MM.1S (cell line): ENCODE results near the gene SLC24A3.

Source experiments
- EZH2phosphoT487 ChIP-seq: fragments of 300-600 bp; sonication (generic); IDR thresholded peaks from 2 replicates; pipeline ENCODE4 v1.6.1; 2018; ENCODE audit warnings: antibody characterized with exemption, low read length
- TF ChIP-seq, protein P1 (sequence below): fragments of 300-600 bp; sonication (generic); IDR thresholded peaks from 2 replicates; pipeline ENCODE4 v1.5.1; 2016; ENCODE audit warnings: antibody characterized with exemption, low read length, mixed read lengths

DNA sequence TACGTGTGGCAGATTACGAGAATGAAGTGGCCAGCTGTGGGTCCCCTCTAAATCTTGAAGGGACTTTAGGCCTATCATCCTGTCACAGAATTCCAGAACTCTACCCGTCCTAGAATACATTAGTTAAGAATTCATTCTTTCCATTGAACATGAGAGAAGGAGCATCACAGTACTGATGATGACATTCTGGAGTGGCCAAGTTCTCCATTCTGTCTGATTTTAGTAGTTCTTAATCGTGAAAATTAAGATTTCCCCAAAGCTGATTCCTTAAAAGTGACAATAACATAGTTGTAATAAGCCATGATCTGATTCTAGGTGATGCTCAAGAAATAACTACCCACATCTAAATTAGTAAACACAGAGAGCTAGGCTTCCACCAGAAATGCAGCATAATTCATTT is 510.6 kb downstream of the SLC24A3 start:
- TF ChIP-seq, protein P1, sequence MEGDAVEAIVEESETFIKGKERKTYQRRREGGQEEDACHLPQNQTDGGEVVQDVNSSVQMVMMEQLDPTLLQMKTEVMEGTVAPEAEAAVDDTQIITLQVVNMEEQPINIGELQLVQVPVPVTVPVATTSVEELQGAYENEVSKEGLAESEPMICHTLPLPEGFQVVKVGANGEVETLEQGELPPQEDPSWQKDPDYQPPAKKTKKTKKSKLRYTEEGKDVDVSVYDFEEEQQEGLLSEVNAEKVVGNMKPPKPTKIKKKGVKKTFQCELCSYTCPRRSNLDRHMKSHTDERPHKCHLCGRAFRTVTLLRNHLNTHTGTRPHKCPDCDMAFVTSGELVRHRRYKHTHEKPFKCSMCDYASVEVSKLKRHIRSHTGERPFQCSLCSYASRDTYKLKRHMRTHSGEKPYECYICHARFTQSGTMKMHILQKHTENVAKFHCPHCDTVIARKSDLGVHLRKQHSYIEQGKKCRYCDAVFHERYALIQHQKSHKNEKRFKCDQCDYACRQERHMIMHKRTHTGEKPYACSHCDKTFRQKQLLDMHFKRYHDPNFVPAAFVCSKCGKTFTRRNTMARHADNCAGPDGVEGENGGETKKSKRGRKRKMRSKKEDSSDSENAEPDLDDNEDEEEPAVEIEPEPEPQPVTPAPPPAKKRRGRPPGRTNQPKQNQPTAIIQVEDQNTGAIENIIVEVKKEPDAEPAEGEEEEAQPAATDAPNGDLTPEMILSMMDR, result no peak
- no peak for TF ChIP-seq EZH2phosphoT487
